Esophagus muscularis mucosa (tissue), 3 donors: ENCODE results near the gene COX18.

ENCODE experiments used
- CTCF ChIP-seq, 3 experiments: fragments of 200-600 bp in 2 of 3; fragments of 450-650 bp in 1 of 3; sonication (generic) in 2 of 3; IDR thresholded peaks; one replicate each; pipeline ENCODE4 v1.5.1; 2017 to 2019; ENCODE audit warnings: antibody characterized with exemption in 3 of 3, mild to moderate bottlenecking in 2 of 3, moderate library complexity in 1 of 3
- POLR2A ChIP-seq: fragments of 450-650 bp; IDR thresholded peaks from one replicate; pipeline ENCODE4 v1.6.1; 2017; ENCODE audit warnings: antibody characterized with exemption, moderate library complexity, mild to moderate bottlenecking, low read depth

- TF ChIP-seq CTCF (IDR thresholded peaks at IDR 0.05), result no peak
- TF ChIP-seq POLR2A, result no peak
Observed at GRCh38 chr4:73036123-73036522, 33.4 kb downstream of the COX18 start.
